Retinal pigment epithelial cell (primary cell): ENCODE measurements around the gene NMRK2.

ENCODE experiments used
- DNase-seq: peaks from one replicate; pipeline ENCODE4 v3.0.0-alpha.2; 2010; ENCODE audit warnings: low read depth
- H3K4me3 ChIP-seq: 2 replicates; pipeline ENCODE4 v1.5.1; 2011; ENCODE audit warnings: mild to moderate bottlenecking, low read length, control low read depth, moderate library complexity
- TF ChIP-seq, protein P1 (sequence below): conservative IDR thresholded peaks from 2 replicates; pipeline ENCODE4 v1.5.1; 2011; ENCODE audit warnings: low read depth, low read length, control low read depth, inconsistent platforms

The NMRK2 gene

DNA sequence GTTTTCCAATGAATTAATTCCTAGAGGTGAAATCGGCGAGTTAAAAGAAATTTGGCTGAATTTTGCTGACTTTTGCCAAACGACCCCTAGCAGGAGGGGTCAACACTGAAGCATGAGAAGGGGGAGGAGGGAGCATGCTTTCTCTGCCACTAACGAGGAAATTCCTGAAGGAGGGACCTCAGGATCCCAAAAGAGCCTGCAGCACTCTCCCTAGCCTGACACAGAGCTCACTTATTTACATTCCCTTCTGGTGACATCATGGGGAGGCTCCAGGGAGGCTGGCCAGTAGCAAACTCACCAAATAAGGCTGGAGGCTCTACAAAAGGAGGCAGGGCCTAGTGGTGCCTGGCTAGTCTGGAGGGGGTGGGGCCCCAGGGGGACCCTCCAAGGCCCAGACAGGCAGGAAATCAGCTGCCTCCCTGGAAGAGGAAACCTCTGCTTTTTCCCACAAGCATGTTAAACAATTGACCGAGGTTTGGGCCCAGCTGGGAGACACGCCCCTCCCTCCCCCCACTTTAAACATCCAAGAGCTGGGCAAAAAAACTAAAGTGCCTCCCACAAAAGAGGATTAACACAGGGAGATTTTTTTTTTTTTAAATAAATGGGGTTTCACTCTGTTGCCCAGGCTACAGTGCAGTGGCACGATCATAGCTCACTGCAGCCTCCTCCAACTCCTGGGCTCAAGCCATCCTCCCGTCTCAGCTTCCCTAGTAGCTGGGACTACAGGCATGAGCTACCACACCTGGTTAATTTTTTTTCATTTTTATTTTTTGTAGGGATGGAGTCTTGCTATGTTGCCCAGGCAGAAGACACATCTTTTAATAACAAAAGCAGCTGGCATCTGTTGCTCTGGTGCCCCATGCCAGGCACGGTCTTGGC is 35.9 kb downstream of the NMRK2 start:
- peak; percentile 99 for DNase-seq
- H3K4me3 ChIP-seq = peak overlapping the region; percentile 95
- TF ChIP-seq, protein P1, sequence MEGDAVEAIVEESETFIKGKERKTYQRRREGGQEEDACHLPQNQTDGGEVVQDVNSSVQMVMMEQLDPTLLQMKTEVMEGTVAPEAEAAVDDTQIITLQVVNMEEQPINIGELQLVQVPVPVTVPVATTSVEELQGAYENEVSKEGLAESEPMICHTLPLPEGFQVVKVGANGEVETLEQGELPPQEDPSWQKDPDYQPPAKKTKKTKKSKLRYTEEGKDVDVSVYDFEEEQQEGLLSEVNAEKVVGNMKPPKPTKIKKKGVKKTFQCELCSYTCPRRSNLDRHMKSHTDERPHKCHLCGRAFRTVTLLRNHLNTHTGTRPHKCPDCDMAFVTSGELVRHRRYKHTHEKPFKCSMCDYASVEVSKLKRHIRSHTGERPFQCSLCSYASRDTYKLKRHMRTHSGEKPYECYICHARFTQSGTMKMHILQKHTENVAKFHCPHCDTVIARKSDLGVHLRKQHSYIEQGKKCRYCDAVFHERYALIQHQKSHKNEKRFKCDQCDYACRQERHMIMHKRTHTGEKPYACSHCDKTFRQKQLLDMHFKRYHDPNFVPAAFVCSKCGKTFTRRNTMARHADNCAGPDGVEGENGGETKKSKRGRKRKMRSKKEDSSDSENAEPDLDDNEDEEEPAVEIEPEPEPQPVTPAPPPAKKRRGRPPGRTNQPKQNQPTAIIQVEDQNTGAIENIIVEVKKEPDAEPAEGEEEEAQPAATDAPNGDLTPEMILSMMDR = no peak

DNA sequence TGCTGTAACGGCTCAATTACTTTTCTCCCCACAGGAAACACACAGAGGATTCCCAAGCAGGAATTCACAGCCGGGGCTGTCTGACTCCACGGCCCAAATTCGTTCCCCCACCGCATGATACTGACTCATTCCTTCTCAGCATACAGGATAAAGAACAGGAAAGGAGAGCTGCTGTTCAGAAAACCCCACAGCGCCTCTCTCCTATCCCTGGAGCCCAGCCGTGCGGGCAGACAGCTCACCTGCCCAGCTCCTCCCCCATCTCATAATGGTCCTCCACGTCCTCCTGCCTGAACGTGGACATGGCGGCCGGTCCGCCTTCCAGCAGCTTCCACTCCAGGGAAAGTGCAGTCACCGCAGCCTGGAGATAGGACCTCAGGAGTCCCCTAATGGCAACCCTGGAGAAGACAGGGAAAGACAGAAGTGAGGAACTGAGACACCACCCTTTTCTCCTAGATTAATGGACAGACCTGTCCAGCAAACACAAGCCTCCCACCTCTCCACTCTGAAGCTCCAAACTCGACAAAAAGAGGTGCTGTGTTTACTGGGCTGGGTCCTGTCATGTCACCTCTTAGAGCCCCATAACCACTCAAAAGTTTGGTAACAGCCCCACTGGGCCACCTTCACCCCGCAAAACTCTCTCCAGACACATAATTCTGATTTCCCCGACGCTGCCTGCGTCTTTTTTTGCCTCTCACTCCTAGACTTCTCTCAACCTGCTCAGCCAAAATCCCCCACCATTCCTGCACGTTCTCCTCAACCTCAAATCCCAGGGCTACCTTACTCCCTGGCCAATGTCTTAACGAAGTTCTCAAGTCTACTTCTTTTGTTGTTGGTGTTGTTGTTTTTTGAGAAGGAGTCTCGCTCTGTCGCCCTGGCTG is 36.8 kb downstream of the NMRK2 start:
- H3K4me3 ChIP-seq = peak overlapping the region; percentile 95
- DNase-seq = no peak
- TF ChIP-seq, protein P1 = peak; percentile 33

DNA sequence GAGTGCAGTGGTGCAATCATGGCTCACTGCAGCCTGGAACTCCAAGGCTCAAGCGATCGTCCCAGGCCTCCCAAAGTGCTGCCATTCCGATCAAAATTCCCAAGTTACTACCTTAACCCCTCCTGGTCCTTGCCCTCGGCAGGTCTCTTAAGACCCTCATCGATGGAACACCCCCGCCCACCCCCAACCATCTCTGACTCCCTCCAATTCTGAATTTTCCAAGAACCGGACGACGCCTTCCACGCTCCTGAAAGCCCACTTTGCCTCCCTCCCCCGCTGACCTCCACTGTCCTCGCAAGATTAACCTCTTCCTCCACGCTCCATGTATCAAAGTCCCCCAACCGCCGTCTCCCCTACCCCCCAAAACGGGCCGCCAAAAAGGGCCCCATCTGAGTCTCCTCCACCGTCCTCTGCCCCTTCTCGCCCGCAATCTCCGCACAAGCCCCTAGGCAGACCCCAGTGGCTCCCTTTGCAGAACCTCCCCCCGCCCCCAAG is 37.5 kb downstream of the NMRK2 start:
- TF ChIP-seq, protein P1 = no peak
- no peak for DNase-seq
- peak overlapping the region; percentile 95 for H3K4me3 ChIP-seq

DNA sequence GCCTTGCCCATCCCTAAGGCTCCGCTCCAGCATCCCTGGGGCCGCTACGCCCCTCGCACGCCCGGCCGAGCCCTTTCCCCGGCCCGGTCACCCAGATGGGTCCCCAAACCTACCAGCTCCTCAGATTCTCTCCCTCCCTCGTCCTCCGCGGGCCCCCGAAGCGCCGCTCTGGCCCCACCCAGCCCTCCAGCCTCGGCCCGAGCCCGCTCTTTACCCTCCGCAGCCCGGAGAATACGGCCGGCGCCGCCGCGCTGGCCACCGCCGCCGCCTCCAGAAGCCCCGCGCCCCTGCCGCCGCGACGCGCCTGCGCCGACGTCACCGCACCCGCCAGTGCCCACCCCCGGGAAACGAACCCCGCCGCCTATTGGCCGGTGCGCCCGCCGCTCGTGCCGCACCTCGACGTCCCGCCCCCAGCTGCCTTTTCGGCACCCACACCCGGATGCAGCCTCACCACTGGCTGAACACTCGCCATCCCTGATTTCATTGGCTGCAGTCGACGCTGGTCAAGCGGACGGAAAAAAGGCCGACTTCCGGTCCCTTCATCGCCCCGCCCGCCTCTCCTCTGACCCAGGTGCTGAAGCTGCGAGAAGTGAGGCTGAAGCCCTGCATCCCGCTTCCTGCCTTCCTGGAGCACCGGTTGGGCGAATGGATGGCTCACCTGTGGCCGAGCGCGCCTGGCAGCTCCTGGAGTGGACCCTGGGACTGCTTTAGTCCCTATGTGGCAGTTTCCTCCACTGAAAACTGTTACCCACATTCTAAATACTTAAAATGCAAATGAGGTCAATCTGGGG is 38.1 kb downstream of the NMRK2 start, which contains the start of gene DAPK3:
Gene DAPK3 (minus strand): TSS at position 292 of the 791 bp plus-strand sequence. CDS start 1,364 bp downstream, outside the sequence.
- DNase-seq = peak; percentile 94
- TF ChIP-seq, protein P1 = no peak
- H3K4me3 ChIP-seq = peak within 1 kb of the TSS; percentile 95

DNA sequence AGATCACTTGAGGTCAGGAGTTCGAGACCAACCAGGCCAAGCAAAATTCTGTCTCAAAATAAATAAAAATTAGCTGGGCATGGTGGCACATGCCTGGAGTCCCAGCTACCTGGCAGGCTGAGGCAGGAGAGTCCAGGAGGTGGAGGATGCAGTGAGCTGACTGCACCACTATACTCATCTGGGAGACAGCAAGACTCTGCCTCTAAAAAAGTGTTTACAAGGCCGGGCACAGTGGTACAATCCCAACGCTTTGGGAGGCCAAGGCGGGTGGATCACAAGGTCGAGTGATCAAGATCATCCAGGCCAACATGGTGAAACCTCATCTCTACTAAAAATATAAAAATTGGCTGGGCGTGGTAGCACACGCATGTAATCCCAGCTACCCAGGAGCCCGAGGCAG is 42.3 kb downstream of the NMRK2 start:
- no peak overlapping the region for H3K4me3 ChIP-seq
- TF ChIP-seq, protein P1 = no peak

DNA sequence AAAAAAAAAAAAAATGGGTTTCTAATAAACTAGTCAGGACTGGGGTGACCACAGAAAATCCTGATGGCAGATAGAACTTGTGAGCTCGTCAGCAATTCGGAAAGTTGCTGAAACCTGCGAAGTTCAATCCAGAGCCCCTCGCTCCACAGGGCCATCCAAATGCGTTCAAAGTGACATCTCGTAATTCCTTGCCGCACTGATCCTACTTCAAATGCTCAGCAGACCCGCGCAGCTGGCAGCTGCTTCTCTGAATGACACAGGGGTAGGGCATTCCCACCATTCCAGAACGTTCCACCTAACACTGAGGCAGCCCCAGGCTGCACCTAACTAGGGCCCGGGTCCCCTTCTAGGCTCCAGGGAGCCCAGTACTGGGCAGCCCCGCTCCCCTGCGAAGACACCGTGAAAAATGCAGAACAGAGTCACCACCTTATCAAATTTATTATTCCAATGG is 42.8 kb downstream of the NMRK2 start:
- TF ChIP-seq, protein P1 = no peak

More for the DNA sequence above, 42.3 kb downstream of the NMRK2 start:
- no peak for DNase-seq

More for the DNA sequence above, 42.8 kb downstream of the NMRK2 start:
- H3K4me3 ChIP-seq = no peak overlapping the region
- DNase-seq = no peak
